G401.6 (cell line): ENCODE data around the gene SHROOM2.

Source experiments
- FAIRE-seq: peaks from 2 replicates; lab custom pipeline; 2012; peaks lifted over from hg19 to GRCh38; lab: Jason Lieb, UNC

Gene SHROOM2

GRCh38 chrX:9947131-9947794, 161.0 kb downstream of the SHROOM2 start:
- no peak for FAIRE-seq

- no peak for FAIRE-seq
Measured at GRCh38 chrX:9948406-9948805, 162.2 kb downstream of the SHROOM2 start.

GRCh38 chrX:9952300-9952699, 166.1 kb downstream of the SHROOM2 start:
- FAIRE-seq = no peak

GRCh38 chrX:9953396-9953795, 167.2 kb downstream of the SHROOM2 start:
- FAIRE-seq = no peak

GRCh38 chrX:9955506-9955905, 169.3 kb downstream of the SHROOM2 start:
- FAIRE-seq = no peak

- FAIRE-seq = no peak
Measured at GRCh38 chrX:9957743-9958142, 171.5 kb downstream of the SHROOM2 start.

- FAIRE-seq = no peak
Measured at GRCh38 chrX:9958183-9958582, 172.0 kb downstream of the SHROOM2 start.

GRCh38 chrX:9961750-9962149, 175.5 kb downstream of the SHROOM2 start:
- FAIRE-seq = no peak

- FAIRE-seq = no peak
Measured at GRCh38 chrX:9966775-9967408, 180.7 kb downstream of the SHROOM2 start, which contains the start of gene CLDN34. Gene CLDN34, plus strand, starts transcription at chrX:9967358. Its CDS starts 0 bp downstream, at chrX:9967358.

GRCh38 chrX:9977635-9978034, 191.4 kb downstream of the SHROOM2 start:
- no peak for FAIRE-seq

- no peak for FAIRE-seq
Measured at GRCh38 chrX:9980401-9980800, 194.2 kb downstream of the SHROOM2 start.

- FAIRE-seq = no peak
Measured at GRCh38 chrX:9980927-9981326, 194.7 kb downstream of the SHROOM2 start.

GRCh38 chrX:9983441-9983840, 197.2 kb downstream of the SHROOM2 start:
- no peak for FAIRE-seq

GRCh38 chrX:9983846-9984245, 197.6 kb downstream of the SHROOM2 start:
- no peak for FAIRE-seq

GRCh38 chrX:9988762-9989161, 202.5 kb downstream of the SHROOM2 start:
- FAIRE-seq = no peak

GRCh38 chrX:9992061-9992460, 205.8 kb downstream of the SHROOM2 start:
- no peak for FAIRE-seq

- FAIRE-seq = no peak
Measured at GRCh38 chrX:9992724-9993123, 206.5 kb downstream of the SHROOM2 start.

GRCh38 chrX:9995855-9996339, 209.7 kb downstream of the SHROOM2 start:
- FAIRE-seq = no peak

GRCh38 chrX:9997041-9997440, 210.8 kb downstream of the SHROOM2 start:
- FAIRE-seq = no peak

- FAIRE-seq = no peak
Measured at GRCh38 chrX:9997524-9997923, 211.3 kb downstream of the SHROOM2 start.
